NB4 (cell line): ENCODE data around the gene PSMD11.

Experiments
- CTCF ChIP-seq: IDR thresholded peaks from one replicate; pipeline ENCODE4 v1.5.1; 2012; ENCODE audit warnings: low read depth, low read length
- POLR2A ChIP-seq: IDR thresholded peaks from 2 replicates; pipeline ENCODE4 v1.6.1; 2011; ENCODE audit warnings: mild to moderate bottlenecking; ENCODE audit not compliant: insufficient read length; ENCODE audit errors: extremely low read depth

GRCh38 chr17:32483451-32484019 is 39.2 kb downstream of the PSMD11 start:
- peak; percentile 76 for TF ChIP-seq CTCF
- TF ChIP-seq POLR2A: no peak
